GM21619 (cell line): ENCODE data around the gene KLB.

Source experiments
- ATAC-seq: cut with Tn5 transposase; IDR thresholded peaks from one replicate; pipeline ENCODE4 v1.9.1; 2021; ENCODE audit not compliant: unreplicated experiment

Gene KLB

GRCh38 chr4:39458505-39459300 lies 52.0 kb downstream of the KLB start, which contains the start of the genes LIAS and RPL9:
Gene LIAS (plus strand): TSS chr4:39459056. CDS start chr4:39459118, 62 bp downstream.
Gene RPL9 (minus strand): TSS chr4:39458922. CDS start chr4:39458439, 483 bp downstream.
- peak; percentile 77 for ATAC-seq

GRCh38 chr4:39464886-39465501 lies 58.3 kb downstream of the KLB start:
- ATAC-seq: no peak

GRCh38 chr4:39466747-39467146 lies 60.0 kb downstream of the KLB start:
- no peak for ATAC-seq

GRCh38 chr4:39467464-39467863 lies 60.7 kb downstream of the KLB start:
- no peak for ATAC-seq

DNA sequence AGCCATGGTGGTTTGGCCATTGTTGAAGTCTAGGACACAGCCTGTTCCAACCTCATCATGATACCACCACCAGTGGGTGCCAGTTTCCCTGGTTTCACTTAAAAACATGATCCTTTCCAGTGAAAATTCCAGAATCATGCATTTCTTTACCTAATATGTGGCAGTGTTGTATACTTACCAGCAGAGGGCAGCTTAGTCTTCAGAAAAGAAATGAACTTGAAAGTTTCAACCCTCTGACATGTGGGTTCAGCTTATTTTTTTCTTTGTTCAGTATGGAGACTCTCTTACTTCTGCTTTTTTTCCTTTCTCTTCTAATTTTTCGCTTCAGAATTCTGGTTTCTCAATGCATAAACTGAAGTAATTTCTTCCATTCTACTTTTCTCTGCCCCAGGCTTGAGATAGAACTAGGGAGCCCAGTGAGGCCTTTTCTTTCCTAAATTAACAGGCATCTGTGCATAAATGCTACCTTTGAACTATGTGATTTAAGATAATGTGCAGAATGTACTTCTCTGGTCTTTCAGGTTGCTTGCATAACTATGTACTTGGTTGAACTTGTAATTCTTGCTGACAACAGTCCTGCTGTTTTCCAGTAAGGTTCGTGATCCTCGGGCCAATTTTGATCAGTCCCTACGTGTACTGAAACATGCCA lies 62.8 kb downstream of the KLB start:
- ATAC-seq: no peak

DNA sequence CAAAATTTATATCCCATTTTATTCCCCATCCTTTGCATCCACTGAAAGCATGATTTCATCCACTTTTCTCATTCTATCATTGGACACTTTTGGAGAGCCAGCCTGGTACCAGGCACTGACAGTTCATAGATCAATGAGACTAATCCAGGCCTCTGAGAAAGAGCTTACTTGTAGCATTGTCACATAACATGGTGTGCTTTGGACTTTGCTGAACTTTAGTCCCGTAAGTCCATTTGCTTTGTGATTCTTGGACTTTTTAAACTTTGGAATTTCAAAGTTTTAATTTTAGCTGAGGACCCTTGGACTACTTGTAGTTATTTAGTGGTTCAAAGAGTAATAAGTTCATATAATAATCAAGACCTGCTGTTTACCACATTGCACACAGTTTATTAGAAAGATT lies 63.7 kb downstream of the KLB start:
- no peak for ATAC-seq

- no peak for ATAC-seq
These were observed 65.7 kb downstream of the KLB start for GRCh38 chr4:39472396-39472795.

DNA sequence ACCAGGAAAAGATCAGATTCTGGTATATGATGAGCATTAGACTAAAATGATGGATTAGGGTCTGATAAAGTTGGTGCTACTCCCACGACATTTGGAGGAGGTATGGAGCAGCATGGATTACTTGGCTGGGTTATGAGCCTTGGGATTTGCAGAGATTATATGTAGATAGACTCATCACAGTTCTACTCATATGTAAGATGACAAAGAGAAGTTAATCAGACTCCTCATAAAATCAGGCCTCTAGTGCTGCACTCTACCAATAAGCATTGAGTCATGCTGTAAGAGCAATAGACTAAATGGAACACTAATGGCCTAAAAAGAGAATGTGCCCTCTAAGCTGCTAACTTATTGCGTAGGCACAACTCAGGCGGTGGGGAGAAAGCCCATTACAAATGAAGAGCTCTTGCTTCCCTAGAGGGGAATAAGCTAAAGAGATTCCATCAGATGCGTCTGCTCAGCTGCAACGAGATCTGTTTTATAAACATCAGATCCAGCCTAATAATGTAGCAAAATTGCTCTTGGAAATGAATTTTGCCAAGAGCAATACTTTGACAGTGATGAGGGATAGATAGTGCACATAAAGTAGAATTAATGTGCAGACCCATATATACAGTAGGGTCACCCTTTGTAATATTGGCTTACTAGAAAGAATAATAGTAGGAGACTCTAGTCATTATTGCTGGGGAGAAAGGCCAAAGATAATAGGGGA lies 69.6 kb downstream of the KLB start:
- no peak for ATAC-seq

DNA sequence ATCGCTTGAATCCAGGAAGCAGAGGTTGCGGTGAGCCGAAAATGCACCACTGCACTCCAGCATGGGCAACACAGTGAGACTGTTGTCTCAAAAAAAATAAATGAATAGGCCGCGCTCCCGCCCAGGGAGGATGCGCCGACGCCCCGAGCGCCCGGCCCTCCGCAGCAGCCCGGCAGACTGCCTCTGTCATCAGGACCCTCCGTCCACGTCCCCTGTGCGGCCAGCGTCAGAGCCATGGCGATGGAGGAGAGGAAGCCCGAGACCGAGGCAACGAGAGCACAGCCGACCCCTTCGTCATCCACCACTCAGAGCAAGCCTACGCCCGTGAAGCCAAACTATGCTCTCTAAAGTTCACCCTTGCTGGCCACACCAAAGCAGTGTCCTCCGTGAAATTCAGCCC lies 73.5 kb downstream of the KLB start:
- no peak for ATAC-seq

DNA sequence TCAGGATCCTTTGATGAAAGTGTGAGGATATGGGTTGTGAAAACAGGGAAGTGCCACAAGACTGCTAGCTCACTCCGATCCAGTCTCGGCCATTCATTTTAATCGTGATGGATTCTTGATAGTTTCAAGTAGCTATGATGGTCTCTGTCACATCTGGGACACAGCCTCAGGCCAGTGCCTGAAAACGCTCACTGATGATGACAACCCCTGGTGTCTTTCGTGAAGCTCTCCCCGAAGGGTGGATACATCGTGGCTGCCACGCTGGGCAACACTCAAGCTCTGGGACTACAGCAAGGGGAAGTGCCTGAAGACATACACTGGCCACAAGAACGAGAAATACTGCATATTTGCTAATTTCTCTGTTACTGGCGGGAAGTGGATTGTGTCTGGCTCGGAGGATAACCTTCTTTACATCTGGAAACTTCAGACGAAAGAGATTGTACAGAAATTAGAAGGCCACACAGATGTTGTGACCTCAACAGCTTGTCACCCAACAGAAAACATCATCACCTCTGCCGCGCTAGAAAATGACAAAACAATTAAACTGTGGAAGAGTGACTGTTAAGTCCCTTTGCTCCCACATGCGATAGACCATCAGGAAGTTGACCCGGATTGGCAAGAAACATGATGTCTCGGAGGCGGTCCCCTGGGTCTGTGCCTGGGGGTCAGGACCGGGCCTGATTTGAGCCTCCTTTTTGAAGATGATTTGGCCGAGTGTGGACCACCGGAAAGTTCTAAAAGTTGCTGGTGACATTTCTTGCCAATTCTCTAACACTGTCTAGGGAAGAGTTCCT lies 74.4 kb downstream of the KLB start:
- no peak for ATAC-seq

DNA sequence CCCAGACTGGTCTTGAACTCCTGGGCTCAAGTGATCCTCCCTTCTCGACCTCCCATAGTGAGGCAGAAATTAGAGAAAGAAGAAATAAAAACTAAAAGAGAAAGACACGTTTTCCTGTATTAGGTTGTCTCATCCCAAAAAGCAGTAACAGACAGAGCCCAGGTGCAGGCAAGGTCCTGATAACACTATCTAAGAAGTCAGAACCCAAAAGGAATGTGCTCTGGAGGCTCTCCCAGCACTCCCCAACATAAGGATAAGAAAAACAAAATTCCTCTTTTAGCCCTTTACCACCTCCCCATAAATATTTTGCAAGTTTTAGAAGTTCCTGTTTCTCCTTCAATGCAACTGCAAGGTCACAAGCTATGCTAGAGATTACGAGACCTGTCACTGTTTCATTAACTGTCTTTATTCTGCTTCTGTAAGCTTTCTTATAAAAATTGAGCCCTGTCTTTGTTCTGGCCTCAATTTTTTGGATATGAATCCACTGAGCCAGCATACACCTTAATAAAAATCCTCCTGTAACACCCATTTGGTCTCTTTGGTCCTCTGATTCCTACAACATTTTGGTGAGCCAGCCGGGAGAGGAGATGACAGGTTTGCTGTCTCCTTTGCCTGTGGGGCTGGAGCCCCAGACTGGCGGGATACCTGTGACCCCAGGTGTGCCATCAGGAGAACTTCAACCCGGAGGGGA lies 78.0 kb downstream of the KLB start:
- no peak for ATAC-seq

GRCh38 chr4:39486221-39486804 lies 79.6 kb downstream of the KLB start:
- ATAC-seq: no peak

DNA sequence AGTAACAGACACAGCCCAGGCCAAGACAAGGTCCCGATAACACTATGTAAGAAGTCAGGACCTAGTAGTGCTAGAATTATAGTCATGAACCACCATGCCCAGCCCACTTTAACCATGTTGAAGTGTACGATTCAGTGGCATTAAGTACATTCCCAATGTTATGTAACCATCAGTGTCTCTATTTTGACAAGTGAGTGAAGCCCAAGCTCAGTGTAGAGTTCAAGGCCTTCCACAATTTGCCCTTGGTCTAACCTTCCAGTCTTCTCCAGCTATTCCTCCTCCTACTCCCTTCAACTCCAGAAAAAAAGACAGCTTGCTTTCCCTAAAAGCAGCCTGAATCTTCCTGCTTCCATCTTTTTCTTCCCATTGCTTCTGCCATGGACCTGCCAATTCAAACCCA lies 83.6 kb downstream of the KLB start:
- no peak for ATAC-seq

- no peak for ATAC-seq
These were observed 87.6 kb downstream of the KLB start for GRCh38 chr4:39494354-39494753.

DNA sequence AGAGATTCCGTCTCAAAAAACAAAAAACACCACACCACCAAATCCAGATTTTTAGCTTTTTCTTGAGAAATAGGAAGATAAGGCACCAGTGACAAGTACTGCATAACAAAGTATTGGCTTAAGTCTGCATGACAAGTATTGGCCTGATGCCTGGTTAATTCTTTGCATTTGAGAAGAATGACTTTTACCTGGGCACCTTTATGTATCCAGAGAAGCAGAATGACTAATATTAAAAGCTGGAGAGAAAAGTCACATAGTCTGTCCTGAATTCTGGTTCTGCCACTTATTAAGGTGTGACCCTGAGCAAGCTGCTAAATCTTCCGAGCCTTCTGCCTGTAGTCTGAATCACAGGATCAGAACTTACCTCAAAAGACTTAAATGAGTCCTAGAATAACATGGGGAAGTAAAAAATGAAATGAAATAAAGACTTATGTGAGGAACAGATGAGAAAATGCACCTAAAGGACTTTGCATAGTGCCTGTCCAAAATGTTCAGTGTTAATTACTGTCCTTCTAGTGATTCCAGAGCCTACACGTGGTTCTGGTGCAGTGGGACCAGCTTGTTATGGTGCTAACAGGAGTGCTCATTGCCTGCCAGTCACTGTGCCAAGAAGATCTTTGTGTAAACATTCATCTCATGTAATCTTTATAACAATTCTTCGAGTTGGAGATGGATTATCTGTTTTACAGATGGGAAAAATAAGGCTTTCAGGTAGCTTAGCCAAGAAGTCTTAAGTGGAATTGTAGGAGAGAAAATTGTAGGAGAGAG lies 88.9 kb downstream of the KLB start:
- ATAC-seq: no peak

GRCh38 chr4:39497909-39498726 lies 91.4 kb downstream of the KLB start:
- no peak for ATAC-seq

DNA sequence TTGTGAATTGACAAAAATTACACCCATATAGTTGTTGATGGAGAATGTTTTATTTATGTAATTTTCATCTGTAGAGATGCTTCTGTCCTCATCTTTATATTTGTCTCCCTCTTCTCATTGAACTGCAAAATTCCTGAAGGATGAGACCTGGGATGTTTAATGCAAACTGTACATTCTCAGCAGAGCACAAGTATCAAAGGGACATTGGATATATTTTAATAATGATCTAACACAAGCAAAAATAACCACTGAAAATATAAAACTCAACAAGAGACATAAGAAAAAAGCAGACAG lies 91.9 kb downstream of the KLB start:
- no peak for ATAC-seq
